Measurements from ENCODE around the gene ATP8B4. TPM values are rescaled to one million over a fixed set of nuclear protein-coding genes. Genes with fewer than 3 reads are reported as not detected.

The ATP8B4 gene
- total RNA-seq, 5 donors from 2014 or later (not counting 1 experiment from before 2014, with no cell fraction given): 0.72 to 2.4 (median 1.3) TPM

DNA sequence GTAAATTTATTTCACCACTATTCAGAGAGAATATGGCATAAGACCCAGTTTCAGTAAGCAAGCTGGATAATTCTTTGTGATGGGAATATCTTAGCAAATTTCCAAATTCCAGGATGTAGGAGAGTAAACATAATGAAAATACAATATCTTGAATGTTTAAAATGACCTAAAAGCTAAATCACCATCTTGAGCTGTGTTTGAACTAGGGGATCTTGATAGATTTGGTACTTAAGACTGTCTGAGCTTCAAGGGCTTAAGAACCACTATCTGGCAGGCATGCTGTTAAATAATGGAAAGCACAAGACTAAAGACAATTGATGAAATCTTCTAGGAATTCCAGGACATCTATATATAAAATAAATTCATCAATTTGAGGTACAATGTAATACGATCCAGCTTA is 217.7 kb downstream of the ATP8B4 start:
- no peaks in the 10 kb centered on the region for H3K4me1 ChIP-seq (ENCODE audit: control insufficient read depth in 1 of 2, extremely low read depth in 1 of 2, insufficient read depth in 2 of 2, low read length in 2 of 2)
- H3K27me3 ChIP-seq (replicated peaks in 1 of 2; ENCODE audit: control insufficient read depth in 2 of 2, extremely low read depth in 1 of 2, insufficient read depth in 2 of 2, low read length in 1 of 2): no peaks in the 10 kb centered on the region
- H3K4me3 ChIP-seq (ENCODE audit: control insufficient read depth in 1 of 2, extremely low read depth in 1 of 2, low read length in 1 of 2): no peak overlapping the region
- H3K9me3 ChIP-seq: no peaks in the 10 kb centered on the region
- ChIA-PET CTCF (no interaction called here), POLR2A (no interaction called here)
- H3K4me3 Mint-ChIP-seq: no peak overlapping the region
- no peak overlapping the region for H3K27ac Mint-ChIP-seq
- no peak overlapping the region for H3K27ac ChIP-seq (ENCODE audit: low read length)
- no peaks in the 10 kb centered on the region for H3K36me3 ChIP-seq (ENCODE audit: control insufficient read depth in 2 of 2, extremely low read depth in 1 of 2, insufficient read depth in 1 of 2, low read length in 1 of 2)
- no peaks in the 10 kb centered on the region for H3K36me3 Mint-ChIP-seq
- no peaks in the 10 kb centered on the region for H3K9me3 Mint-ChIP-seq
- ATAC-seq (replicated peaks in 1 of 4) (no peak), DNase-seq (no peak)
- peaks cover 1 to 8% of the 10 kb centered on the region in 2 donors for H3K27me3 Mint-ChIP-seq
- WGBS (ENCODE audit: insufficient coverage): no CpG with 5 or more reads among the region's 1 CpG
- no peaks in the 10 kb centered on the region for H3K4me1 Mint-ChIP-seq

- Mint-ChIP-seq H3K27me3 (peaks cover 0 to 8% of the 10 kb centered on the region in 2 donors), H3K36me3 (no peaks in the 10 kb centered on the region), H3K4me3 (no peak overlapping the region), H3K9me3 (no peaks in the 10 kb centered on the region), H3K4me1 (no peaks in the 10 kb centered on the region), H3K27ac (no peak overlapping the region)
- no peaks in the 10 kb centered on the region for H3K9me3 ChIP-seq
- WGBS (ENCODE audit: insufficient coverage): no CpG with 5 or more reads among the region's 1 CpG
- no peak for ATAC-seq (replicated peaks in 1 of 4)
- H3K27me3 ChIP-seq (replicated peaks in 1 of 2; ENCODE audit: control insufficient read depth in 2 of 2, extremely low read depth in 1 of 2, insufficient read depth in 2 of 2, low read length in 1 of 2): no peaks in the 10 kb centered on the region
- no peak overlapping the region for H3K27ac ChIP-seq (ENCODE audit: low read length)
- no peaks in the 10 kb centered on the region for H3K4me1 ChIP-seq (ENCODE audit: control insufficient read depth in 1 of 2, extremely low read depth in 1 of 2, insufficient read depth in 2 of 2, low read length in 2 of 2)
- ChIA-PET CTCF (no interaction called here), POLR2A (no interaction called here)
- H3K4me3 ChIP-seq (ENCODE audit: control insufficient read depth in 1 of 2, extremely low read depth in 1 of 2, low read length in 1 of 2): no peak overlapping the region
- no peak for DNase-seq
- H3K36me3 ChIP-seq (ENCODE audit: control insufficient read depth in 2 of 2, extremely low read depth in 1 of 2, insufficient read depth in 1 of 2, low read length in 1 of 2): no peaks in the 10 kb centered on the region
Measured at GRCh38 chr15:49900903-49901235, 218.2 kb downstream of the ATP8B4 start.

DNA sequence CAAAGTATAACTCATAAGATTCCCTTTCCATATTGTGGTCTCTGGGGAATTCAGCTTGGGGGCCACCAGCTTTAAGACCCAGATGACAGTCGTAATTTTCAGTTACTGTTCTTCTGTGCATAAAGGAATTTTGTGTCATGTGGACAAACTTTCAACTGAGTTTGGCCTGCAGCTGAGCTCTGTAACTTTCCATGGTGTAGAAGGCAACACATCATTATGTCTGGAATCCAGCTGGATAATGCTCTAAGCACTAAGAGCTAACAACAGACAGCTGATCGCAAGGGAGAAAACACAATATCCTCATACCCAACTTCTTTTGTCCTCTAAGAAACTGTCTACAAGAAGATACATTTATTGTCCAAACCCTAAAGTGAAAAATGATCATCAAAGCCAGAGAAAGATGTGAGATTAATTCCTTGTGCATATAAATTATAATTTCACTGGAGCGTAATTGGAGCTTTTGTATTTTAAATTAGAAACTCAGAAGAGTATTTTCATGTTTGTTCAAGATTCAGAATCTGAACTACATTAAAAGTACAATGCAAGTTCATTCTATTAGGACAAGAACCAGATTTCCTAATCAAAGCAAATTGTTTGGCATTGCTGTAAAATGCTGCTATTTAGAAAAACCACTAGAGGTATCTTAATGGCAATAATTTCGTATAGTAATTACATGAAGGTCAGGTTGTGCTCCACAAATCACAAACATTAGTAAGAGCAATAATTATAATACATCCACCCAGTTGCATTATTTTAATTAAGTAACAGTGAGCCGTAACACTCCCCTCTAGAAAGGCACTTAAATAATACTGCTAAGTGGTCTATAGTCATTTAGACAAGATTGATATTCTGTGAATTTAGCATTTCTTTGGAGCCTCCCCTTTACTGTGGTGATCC is 218.8 kb downstream of the ATP8B4 start:
- no peaks in the 10 kb centered on the region for H3K27me3 ChIP-seq (replicated peaks in 1 of 2; ENCODE audit: control insufficient read depth in 2 of 2, extremely low read depth in 1 of 2, insufficient read depth in 2 of 2, low read length in 1 of 2)
- no peaks in the 10 kb centered on the region for H3K9me3 ChIP-seq
- no peak overlapping the region for H3K27ac Mint-ChIP-seq
- H3K4me1 Mint-ChIP-seq: no peaks in the 10 kb centered on the region
- no peaks in the 10 kb centered on the region for H3K36me3 ChIP-seq (ENCODE audit: control insufficient read depth in 2 of 2, extremely low read depth in 1 of 2, insufficient read depth in 1 of 2, low read length in 1 of 2)
- no peak overlapping the region for H3K4me3 ChIP-seq (ENCODE audit: control insufficient read depth in 1 of 2, extremely low read depth in 1 of 2, low read length in 1 of 2)
- DNase-seq (no peak), ATAC-seq (replicated peaks in 1 of 4) (no peak)
- no peaks in the 10 kb centered on the region for H3K4me1 ChIP-seq (ENCODE audit: control insufficient read depth in 1 of 2, extremely low read depth in 1 of 2, insufficient read depth in 2 of 2, low read length in 2 of 2)
- H3K36me3 Mint-ChIP-seq: no peaks in the 10 kb centered on the region
- 50% methylated on average over 1 of the region's 5 CpGs for WGBS (ENCODE audit: insufficient coverage)
- POLR2A ChIA-PET: no interaction called here
- no peak overlapping the region for H3K27ac ChIP-seq (ENCODE audit: low read length)
- CTCF ChIA-PET: no interaction called here
- H3K4me3 Mint-ChIP-seq: no peak overlapping the region
- peaks cover 0 to 8% of the 10 kb centered on the region in 2 donors for H3K27me3 Mint-ChIP-seq
- H3K9me3 Mint-ChIP-seq: no peaks in the 10 kb centered on the region

GRCh38 chr15:49898575-49899283 is 220.3 kb downstream of the ATP8B4 start:
- Histone ChIP-seq H3K36me3 (ENCODE audit: control insufficient read depth in 2 of 2, extremely low read depth in 1 of 2, insufficient read depth in 1 of 2, low read length in 1 of 2) (no peaks in the 10 kb centered on the region), H3K27me3 (replicated peaks in 1 of 2; ENCODE audit: control insufficient read depth in 2 of 2, extremely low read depth in 1 of 2, insufficient read depth in 2 of 2, low read length in 1 of 2) (no peaks in the 10 kb centered on the region), H3K9me3 (no peaks in the 10 kb centered on the region), H3K4me1 (ENCODE audit: control insufficient read depth in 1 of 2, extremely low read depth in 1 of 2, insufficient read depth in 2 of 2, low read length in 2 of 2) (no peaks in the 10 kb centered on the region), H3K27ac (ENCODE audit: low read length) (no peak overlapping the region), H3K4me3 (ENCODE audit: control insufficient read depth in 1 of 2, extremely low read depth in 1 of 2, low read length in 1 of 2) (no peak overlapping the region)
- DNase-seq: no peak
- H3K36me3 Mint-ChIP-seq: no peaks in the 10 kb centered on the region
- POLR2A ChIA-PET: interaction anchor here in 1 of 2 donors (0.7 kb wide), 1 partner anchor 867 kb away, joined by 3 read pairs; no protein-coding TSS in a partner anchor
- no peak for ATAC-seq (replicated peaks in 1 of 4)
- H3K9me3 Mint-ChIP-seq: no peaks in the 10 kb centered on the region
- no peak overlapping the region for H3K4me3 Mint-ChIP-seq
- H3K4me1 Mint-ChIP-seq: no peaks in the 10 kb centered on the region
- H3K27ac Mint-ChIP-seq: no peak overlapping the region
- CTCF ChIA-PET: no interaction called here
- WGBS (ENCODE audit: insufficient coverage): 60% methylated on average over 1 of the region's 2 CpGs
- peaks cover 0 to under 1% of the 10 kb centered on the region in 2 donors for H3K27me3 Mint-ChIP-seq

- H3K4me1 Mint-ChIP-seq: no peaks in the 10 kb centered on the region
- H3K36me3 Mint-ChIP-seq: no peaks in the 10 kb centered on the region
- H3K27me3 Mint-ChIP-seq: no peaks in the 10 kb centered on the region
- H3K4me1 ChIP-seq (ENCODE audit: control insufficient read depth in 1 of 2, extremely low read depth in 1 of 2, insufficient read depth in 2 of 2, low read length in 2 of 2): no peaks in the 10 kb centered on the region
- H3K27me3 ChIP-seq (replicated peaks in 1 of 2; ENCODE audit: control insufficient read depth in 2 of 2, extremely low read depth in 1 of 2, insufficient read depth in 2 of 2, low read length in 1 of 2): no peaks in the 10 kb centered on the region
- H3K36me3 ChIP-seq (ENCODE audit: control insufficient read depth in 2 of 2, extremely low read depth in 1 of 2, insufficient read depth in 1 of 2, low read length in 1 of 2): no peaks in the 10 kb centered on the region
- no peak for DNase-seq
- no peaks in the 10 kb centered on the region for H3K9me3 Mint-ChIP-seq
- no peak overlapping the region for H3K4me3 Mint-ChIP-seq
- ChIA-PET CTCF (no interaction called here), POLR2A (interaction anchor here in 1 of 2 donors (0.7 kb wide), 1 partner anchor 866 kb away, joined by 3 read pairs; no protein-coding TSS in a partner anchor)
- no peak overlapping the region for H3K27ac ChIP-seq (ENCODE audit: low read length)
- no peaks in the 10 kb centered on the region for H3K9me3 ChIP-seq
- H3K4me3 ChIP-seq (ENCODE audit: control insufficient read depth in 1 of 2, extremely low read depth in 1 of 2, low read length in 1 of 2): no peak overlapping the region
- H3K27ac Mint-ChIP-seq: no peak overlapping the region
- ATAC-seq (replicated peaks in 1 of 4): no peak
Measured at GRCh38 chr15:49898097-49898496, 220.9 kb downstream of the ATP8B4 start.

DNA sequence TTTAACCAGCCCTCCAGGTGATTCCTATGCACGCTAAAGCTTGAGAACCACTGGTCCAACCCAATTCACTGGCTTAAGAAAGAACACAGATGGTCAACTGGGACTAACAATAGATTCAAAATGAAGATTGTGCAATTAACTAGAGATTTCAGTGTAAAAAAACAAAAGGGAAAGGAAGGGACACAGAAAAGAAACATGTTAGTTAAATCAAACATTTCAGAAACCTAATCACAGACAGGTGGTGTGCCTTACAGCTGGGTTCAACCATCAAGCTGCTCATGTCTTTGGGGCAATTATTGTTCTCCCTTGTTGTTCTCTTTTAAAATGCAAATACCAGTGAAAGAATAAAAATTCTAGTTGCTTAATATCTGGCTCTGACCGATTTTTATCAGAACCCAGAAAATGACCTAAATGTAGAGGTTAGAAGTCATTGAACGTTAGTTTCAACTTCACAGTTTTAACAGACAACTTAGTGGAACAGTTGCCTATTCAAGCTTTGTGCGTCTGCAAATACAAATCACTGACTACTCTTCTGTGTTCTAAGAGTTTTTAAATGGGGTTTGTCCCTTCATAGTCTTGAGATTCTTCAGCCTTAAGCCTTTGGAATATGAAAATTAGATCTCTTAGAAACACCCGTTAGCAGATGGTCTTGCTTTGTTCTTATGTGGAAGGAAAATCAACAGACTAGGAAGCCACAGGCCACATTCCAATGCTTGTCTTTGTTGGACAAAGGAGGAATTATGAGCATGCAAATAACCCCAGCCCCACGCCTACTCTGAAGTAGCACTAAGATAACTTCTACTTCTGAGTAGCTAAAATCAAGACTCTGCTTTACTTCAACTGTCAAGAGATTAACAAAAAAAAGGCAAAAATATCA is 223.4 kb downstream of the ATP8B4 start:
- no peaks in the 10 kb centered on the region for H3K4me1 ChIP-seq (ENCODE audit: control insufficient read depth in 1 of 2, extremely low read depth in 1 of 2, insufficient read depth in 2 of 2, low read length in 2 of 2)
- no peaks in the 10 kb centered on the region for H3K9me3 ChIP-seq
- Mint-ChIP-seq H3K9me3 (no peaks in the 10 kb centered on the region), H3K27ac (no peak overlapping the region), H3K27me3 (peaks cover 0 to 2% of the 10 kb centered on the region in 2 donors), H3K4me3 (no peak overlapping the region), H3K4me1 (no peaks in the 10 kb centered on the region), H3K36me3 (no peaks in the 10 kb centered on the region)
- ATAC-seq (replicated peaks in 1 of 4) (no peak), DNase-seq (no peak)
- no CpG with 5 or more reads among the region's 6 CpGs for WGBS (ENCODE audit: insufficient coverage)
- ChIA-PET CTCF (no interaction called here), POLR2A (no interaction called here)
- no peak overlapping the region for H3K4me3 ChIP-seq (ENCODE audit: control insufficient read depth in 1 of 2, extremely low read depth in 1 of 2, low read length in 1 of 2)
- H3K27me3 ChIP-seq (replicated peaks in 1 of 2; ENCODE audit: control insufficient read depth in 2 of 2, extremely low read depth in 1 of 2, insufficient read depth in 2 of 2, low read length in 1 of 2): no peaks in the 10 kb centered on the region
- H3K27ac ChIP-seq (ENCODE audit: low read length): no peak overlapping the region
- H3K36me3 ChIP-seq (ENCODE audit: control insufficient read depth in 2 of 2, extremely low read depth in 1 of 2, insufficient read depth in 1 of 2, low read length in 1 of 2): no peaks in the 10 kb centered on the region

Data from T-cell (primary cell).